K562 treated with DMSO at 1 percent for 12 hours (cell line): ENCODE results near the gene ATG2B. TPM values are rescaled to one million over a fixed set of nuclear protein-coding genes. Genes with fewer than 3 reads are reported as not detected.

Source experiments
- total RNA-seq: library from RNA; unstranded; fragments of 300-600 nt; gene quantifications from 2 replicates; pipeline ENCODE4 v1.2.3, GENCODE V29; 2022; ENCODE audit not compliant: insufficient read depth

The ATG2B gene, protein sequence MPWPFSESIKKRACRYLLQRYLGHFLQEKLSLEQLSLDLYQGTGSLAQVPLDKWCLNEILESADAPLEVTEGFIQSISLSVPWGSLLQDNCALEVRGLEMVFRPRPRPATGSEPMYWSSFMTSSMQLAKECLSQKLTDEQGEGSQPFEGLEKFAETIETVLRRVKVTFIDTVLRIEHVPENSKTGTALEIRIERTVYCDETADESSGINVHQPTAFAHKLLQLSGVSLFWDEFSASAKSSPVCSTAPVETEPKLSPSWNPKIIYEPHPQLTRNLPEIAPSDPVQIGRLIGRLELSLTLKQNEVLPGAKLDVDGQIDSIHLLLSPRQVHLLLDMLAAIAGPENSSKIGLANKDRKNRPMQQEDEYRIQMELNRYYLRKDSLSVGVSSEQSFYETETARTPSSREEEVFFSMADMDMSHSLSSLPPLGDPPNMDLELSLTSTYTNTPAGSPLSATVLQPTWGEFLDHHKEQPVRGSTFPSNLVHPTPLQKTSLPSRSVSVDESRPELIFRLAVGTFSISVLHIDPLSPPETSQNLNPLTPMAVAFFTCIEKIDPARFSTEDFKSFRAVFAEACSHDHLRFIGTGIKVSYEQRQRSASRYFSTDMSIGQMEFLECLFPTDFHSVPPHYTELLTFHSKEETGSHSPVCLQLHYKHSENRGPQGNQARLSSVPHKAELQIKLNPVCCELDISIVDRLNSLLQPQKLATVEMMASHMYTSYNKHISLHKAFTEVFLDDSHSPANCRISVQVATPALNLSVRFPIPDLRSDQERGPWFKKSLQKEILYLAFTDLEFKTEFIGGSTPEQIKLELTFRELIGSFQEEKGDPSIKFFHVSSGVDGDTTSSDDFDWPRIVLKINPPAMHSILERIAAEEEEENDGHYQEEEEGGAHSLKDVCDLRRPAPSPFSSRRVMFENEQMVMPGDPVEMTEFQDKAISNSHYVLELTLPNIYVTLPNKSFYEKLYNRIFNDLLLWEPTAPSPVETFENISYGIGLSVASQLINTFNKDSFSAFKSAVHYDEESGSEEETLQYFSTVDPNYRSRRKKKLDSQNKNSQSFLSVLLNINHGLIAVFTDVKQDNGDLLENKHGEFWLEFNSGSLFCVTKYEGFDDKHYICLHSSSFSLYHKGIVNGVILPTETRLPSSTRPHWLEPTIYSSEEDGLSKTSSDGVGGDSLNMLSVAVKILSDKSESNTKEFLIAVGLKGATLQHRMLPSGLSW (N-terminal part only)
- 1.1 and 8.2 TPM in 2 replicates for total RNA-seq

DNA sequence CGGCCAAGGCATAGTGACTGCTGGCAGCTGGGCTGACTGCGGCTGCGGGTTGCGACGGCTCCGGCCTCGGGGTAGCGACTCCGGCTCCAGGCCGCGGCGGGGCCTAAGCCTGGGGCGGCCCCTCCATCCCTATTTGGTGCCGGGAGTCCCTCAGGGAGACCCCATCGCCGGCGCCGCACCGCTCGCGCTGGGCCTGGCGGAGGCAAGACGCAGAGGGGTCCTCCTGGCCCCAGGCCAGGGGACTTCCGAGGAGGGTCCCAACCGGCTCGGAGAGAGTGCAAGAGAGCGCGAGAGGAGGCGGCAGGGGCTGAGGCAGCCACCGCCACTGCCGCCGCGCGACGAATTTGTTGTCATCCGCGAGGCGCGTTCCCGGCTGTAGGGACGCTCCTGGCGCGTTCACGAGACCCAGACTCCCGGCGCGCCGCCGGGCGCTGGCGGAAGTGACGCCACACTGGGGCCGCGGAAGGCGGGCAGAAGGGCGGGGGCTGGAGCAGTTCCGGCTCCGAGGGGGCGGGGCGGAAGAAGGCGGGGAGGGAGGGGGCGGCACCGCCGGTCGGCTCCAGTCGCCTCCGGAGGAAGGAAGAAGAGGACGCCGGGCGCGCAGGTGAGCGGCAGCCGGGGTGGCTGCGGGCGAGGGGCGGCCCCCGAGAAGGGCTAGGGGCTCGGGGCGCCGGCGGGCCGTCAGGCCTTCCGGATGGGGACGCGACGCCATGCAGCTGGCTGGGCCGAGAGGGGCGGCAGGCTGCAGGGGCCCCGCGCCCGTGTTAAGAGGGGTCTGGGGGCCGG lies at the start of gene ATG2B, which contains the start of gene GSKIP:
Gene ATG2B (minus strand): TSS at position 377 of the 786 bp plus-strand sequence. CDS start 365 bp downstream, at position 12.
Gene GSKIP (plus strand): TSS at position 562 of the 786 bp plus-strand sequence. CDS start 18,722 bp downstream, outside the sequence.

DNA sequence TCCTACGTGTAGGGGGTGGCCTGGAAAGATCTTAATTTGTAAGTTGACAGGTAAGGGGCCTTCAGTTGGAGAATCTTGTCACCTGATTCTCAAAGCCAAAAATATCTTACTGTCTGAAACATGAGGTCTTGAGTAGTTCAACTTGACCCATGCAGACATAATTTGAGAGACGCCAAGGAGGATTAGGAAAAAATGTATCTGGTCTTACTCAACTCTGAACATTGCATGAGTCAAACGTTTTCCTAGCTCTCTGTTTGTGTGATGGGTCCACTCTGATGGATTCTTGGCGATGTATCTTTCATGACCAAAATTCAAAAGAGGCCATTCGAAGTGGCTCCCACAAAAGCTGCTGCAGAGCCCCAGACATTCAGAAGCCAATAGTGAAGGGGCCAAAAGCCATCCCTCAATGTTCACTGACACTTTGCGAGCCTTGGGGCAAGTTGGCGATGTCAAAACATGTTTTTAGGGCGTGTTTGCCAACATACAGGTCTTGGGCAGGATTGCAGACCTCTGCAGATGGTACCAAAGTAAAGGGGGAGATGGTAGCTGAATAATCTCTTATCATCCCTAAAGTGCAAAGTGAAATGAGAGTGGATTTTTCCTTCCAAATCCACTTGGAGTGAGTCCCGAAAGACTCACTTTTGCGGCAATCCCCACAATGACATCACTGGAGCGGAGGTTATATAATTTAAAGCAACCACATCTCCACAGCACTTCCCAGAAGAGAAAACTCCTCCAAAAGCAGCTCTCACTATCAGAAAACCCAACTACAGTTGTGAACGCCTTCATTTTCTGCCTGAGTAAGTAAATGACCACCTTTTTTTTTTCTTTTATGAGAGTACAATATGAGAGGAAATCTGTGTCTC lies 107.4 kb downstream of the ATG2B start, which contains the start of gene BDKRB1:
Gene BDKRB1 (plus strand): TSS at position 710 of the 866 bp plus-strand sequence. CDS start 7,473 bp downstream, outside the sequence.

Other genes with a start within 250 kb of the ATG2B start
- gene BDKRB2, start 158.5 kb downstream of the ATG2B start, total RNA-seq = not detected in 2 replicates
- 0.52 and 0.59 TPM in 2 replicates for gene BDKRB1, start 107.1 kb downstream of the ATG2B start, total RNA-seq
- gene GSKIP, start 185 bp upstream of the ATG2B start, total RNA-seq = 19.4 and 51.7 TPM in 2 replicates
- 0.95 and 1.7 TPM in 2 replicates for gene AK7, start 28.8 kb upstream of the ATG2B start, total RNA-seq
- 28.6 and 91.8 TPM in 2 replicates for gene PAPOLA, start 139.0 kb upstream of the ATG2B start, total RNA-seq